ENCODE data around the gene MAPKAP1.

Gene MAPKAP1

GRCh38 chr9:125493881-125494652, 212.9 kb downstream of the MAPKAP1 start:
- ChIA-PET CTCF (no interaction called here), POLR2A (no interaction called here)
- no peak for DNase-seq (ENCODE audit: extremely low spot score)
- TF ChIP-seq HDGF (IDR thresholded peaks at IDR 0.05; ENCODE audit: borderline replicate concordance) = no peak
- no peak for TF ChIP-seq LEF1 (IDR thresholded peaks at IDR 0.05; ENCODE audit: borderline replicate concordance)
- TF ChIP-seq NFRKB (IDR thresholded peaks at IDR 0.05) = no peak
- no peak for TF ChIP-seq TARDBP (IDR thresholded peaks at IDR 0.05)
- no peak for TF ChIP-seq ZNF384 (IDR thresholded peaks at IDR 0.05)
- TF ChIP-seq SP1 (IDR thresholded peaks at IDR 0.05) = no peak
- no peak for TF ChIP-seq CTBP1 (IDR thresholded peaks at IDR 0.05; ENCODE audit: borderline replicate concordance)
- TF ChIP-seq ELF4 (IDR thresholded peaks at IDR 0.05) = no peak
- no peak for TF ChIP-seq FOXM1 (IDR thresholded peaks at IDR 0.05; ENCODE audit: borderline replicate concordance)
- TF ChIP-seq SUZ12 (IDR thresholded peaks at IDR 0.05) = no peak
- no peak for TF ChIP-seq L3MBTL2 (conservative IDR thresholded peaks at IDR 0.05)
- no peak for TF ChIP-seq PKNOX1 (IDR thresholded peaks at IDR 0.05)
- TF ChIP-seq BHLHE40 (IDR thresholded peaks at IDR 0.05; ENCODE audit: borderline replicate concordance) = no peak
- TF ChIP-seq ARNT (IDR thresholded peaks at IDR 0.05) = no peak
- no peak for TF ChIP-seq FOXA1 (IDR thresholded peaks at IDR 0.05)
- no peak for TF ChIP-seq FOXK2 (IDR thresholded peaks at IDR 0.05)

GRCh38 chr9:125493384-125493783, 213.6 kb downstream of the MAPKAP1 start:
- POLR2A ChIA-PET = no interaction called here
- CTCF ChIA-PET = no interaction called here
- no peak for DNase-seq (ENCODE audit: extremely low spot score)
- no peak for TF ChIP-seq ARNT (IDR thresholded peaks at IDR 0.05)

- no peak for DNase-seq (ENCODE audit: extremely low spot score)
- ChIA-PET POLR2A (no interaction called here), CTCF (no interaction called here)
- no peak for TF ChIP-seq ZNF384 (IDR thresholded peaks at IDR 0.05)
- no peak for TF ChIP-seq L3MBTL2 (conservative IDR thresholded peaks at IDR 0.05)
- no peak for TF ChIP-seq FOXK2 (IDR thresholded peaks at IDR 0.05)
- TF ChIP-seq HDGF (IDR thresholded peaks at IDR 0.05; ENCODE audit: borderline replicate concordance) = no peak
- no peak for TF ChIP-seq LEF1 (IDR thresholded peaks at IDR 0.05; ENCODE audit: borderline replicate concordance)
- TF ChIP-seq SP1 (IDR thresholded peaks at IDR 0.05) = no peak
- TF ChIP-seq SUZ12 (IDR thresholded peaks at IDR 0.05) = no peak
- no peak for TF ChIP-seq FOXM1 (IDR thresholded peaks at IDR 0.05; ENCODE audit: borderline replicate concordance)
- TF ChIP-seq BHLHE40 (IDR thresholded peaks at IDR 0.05; ENCODE audit: borderline replicate concordance) = no peak
- no peak for TF ChIP-seq NFRKB (IDR thresholded peaks at IDR 0.05)
- TF ChIP-seq ELF4 (IDR thresholded peaks at IDR 0.05) = no peak
- no peak for TF ChIP-seq ARNT (IDR thresholded peaks at IDR 0.05)
- no peak for TF ChIP-seq CTBP1 (IDR thresholded peaks at IDR 0.05; ENCODE audit: borderline replicate concordance)
These were observed 214.3 kb downstream of the MAPKAP1 start for GRCh38 chr9:125492719-125493118.

GRCh38 chr9:125487842-125488241, 219.2 kb downstream of the MAPKAP1 start:
- TF ChIP-seq BHLHE40 (IDR thresholded peaks at IDR 0.05; ENCODE audit: borderline replicate concordance) (no peak), HDGF (IDR thresholded peaks at IDR 0.05; ENCODE audit: borderline replicate concordance) (no peak), L3MBTL2 (conservative IDR thresholded peaks at IDR 0.05) (no peak), ZNF384 (IDR thresholded peaks at IDR 0.05) (no peak), PKNOX1 (IDR thresholded peaks at IDR 0.05) (no peak), ELF4 (IDR thresholded peaks at IDR 0.05) (no peak), FOXA1 (IDR thresholded peaks at IDR 0.05) (no peak), FOXM1 (IDR thresholded peaks at IDR 0.05; ENCODE audit: borderline replicate concordance) (no peak), SP1 (IDR thresholded peaks at IDR 0.05) (no peak)
- CTCF ChIA-PET = no interaction called here
- POLR2A ChIA-PET = no interaction called here
- DNase-seq (ENCODE audit: extremely low spot score) = no peak

- DNase-seq (ENCODE audit: extremely low spot score) = no peak
- ChIA-PET CTCF (interaction anchor here (0.6 kb wide), 2 partner anchors 14 to 45 kb away, joined by 3 read pairs; no protein-coding TSS in a partner anchor), POLR2A (no interaction called here)
- no peak for TF ChIP-seq FOXK2 (IDR thresholded peaks at IDR 0.05)
- no peak for TF ChIP-seq FOXA1 (IDR thresholded peaks at IDR 0.05)
- TF ChIP-seq BHLHE40 (IDR thresholded peaks at IDR 0.05; ENCODE audit: borderline replicate concordance) = no peak
- no peak for TF ChIP-seq LEF1 (IDR thresholded peaks at IDR 0.05; ENCODE audit: borderline replicate concordance)
- no peak for TF ChIP-seq ARNT (IDR thresholded peaks at IDR 0.05)
- TF ChIP-seq SUZ12 (IDR thresholded peaks at IDR 0.05) = no peak
- TF ChIP-seq NFRKB (IDR thresholded peaks at IDR 0.05) = no peak
- TF ChIP-seq SP1 (IDR thresholded peaks at IDR 0.05) = no peak
- no peak for TF ChIP-seq TARDBP (IDR thresholded peaks at IDR 0.05)
- no peak for TF ChIP-seq L3MBTL2 (conservative IDR thresholded peaks at IDR 0.05)
- no peak for TF ChIP-seq ZNF384 (IDR thresholded peaks at IDR 0.05)
These were observed 220.4 kb downstream of the MAPKAP1 start for GRCh38 chr9:125486576-125486975.

GRCh38 chr9:125486152-125486508, 220.9 kb downstream of the MAPKAP1 start:
- no peak for TF ChIP-seq PKNOX1 (IDR thresholded peaks at IDR 0.05)
- CTCF ChIA-PET = interaction anchor here (0.6 kb wide), 1 partner anchor 45 kb away, joined by 3 read pairs; no protein-coding TSS in a partner anchor
- no peak for DNase-seq (ENCODE audit: extremely low spot score)
- POLR2A ChIA-PET = no interaction called here

Measured in HEK293T (cell line).